H9 (cell line): ENCODE measurements around the gene TEDDM1. TPM values are rescaled to one million over a fixed set of nuclear protein-coding genes. Genes with fewer than 3 reads are reported as not detected.

Experiments
- DNase-seq: peaks from one replicate; pipeline ENCODE4 v3.0.0-alpha.2; 2017
- H2AFZ ChIP-seq: one replicate; pipeline ENCODE4 v1.6.1; 2013; ENCODE audit warnings: mild to moderate bottlenecking, low read length, control low read depth, moderate library complexity
- H2AK5ac ChIP-seq: 2 replicates; pipeline ENCODE4 v1.6.1; 2013; ENCODE audit warnings: low read length, control low read depth, mixed read lengths; ENCODE audit not compliant: insufficient read length
- H2BK120ac ChIP-seq: one replicate; pipeline ENCODE4 v1.6.1; 2013; ENCODE audit warnings: low read depth, mild to moderate bottlenecking, low read length, control low read depth, inconsistent platforms; ENCODE audit not compliant: poor library complexity, severe bottlenecking
- H2BK12ac ChIP-seq: 2 replicates; pipeline ENCODE4 v1.6.1; 2013; ENCODE audit warnings: low read length, control low read depth, mixed read lengths, low read depth; ENCODE audit not compliant: insufficient read length
- H2BK15ac ChIP-seq: 2 replicates; pipeline ENCODE4 v1.6.1; 2013; ENCODE audit warnings: low read depth, low read length, control low read depth
- H2BK20ac ChIP-seq: one replicate; pipeline ENCODE4 v1.6.1; 2013; ENCODE audit warnings: low read depth, mild to moderate bottlenecking, low read length, control low read depth, inconsistent platforms; ENCODE audit not compliant: poor library complexity, severe bottlenecking
- H2BK5ac ChIP-seq: 2 replicates; pipeline ENCODE4 v1.6.1; 2013; ENCODE audit warnings: low read length, control low read depth, mixed read lengths; ENCODE audit not compliant: insufficient read length
- H3K14ac ChIP-seq: 2 replicates; pipeline ENCODE4 v1.6.1; 2013; ENCODE audit warnings: low read length, control low read depth; ENCODE audit not compliant: insufficient read depth
- H3K18ac ChIP-seq: 2 replicates; pipeline ENCODE4 v1.6.1; 2013; ENCODE audit warnings: low read depth, mild to moderate bottlenecking, mixed read lengths, low read length, control low read depth; ENCODE audit not compliant: insufficient read length
- H3K23ac ChIP-seq: 2 replicates; pipeline ENCODE4 v1.6.1; 2013; ENCODE audit warnings: low read length, control low read depth, mixed read lengths, low read depth; ENCODE audit not compliant: insufficient read length
- H3K23me2 ChIP-seq: 2 replicates; pipeline ENCODE4 v1.6.1; 2013; ENCODE audit warnings: low read depth, mild to moderate bottlenecking, mixed read lengths, low read length, control low read depth; ENCODE audit not compliant: insufficient read length, poor library complexity, severe bottlenecking
- H3K27ac ChIP-seq: 2 replicates; pipeline ENCODE4 v1.5.1; 2013; ENCODE audit warnings: low read length, control low read depth, mixed read lengths, low read depth; ENCODE audit not compliant: insufficient read length
- H3K27me3 ChIP-seq: 2 replicates; pipeline ENCODE4 v1.6.1; 2013; ENCODE audit warnings: low read length, control low read depth, inconsistent platforms; ENCODE audit not compliant: insufficient read depth
- H3K4ac ChIP-seq: 2 replicates; pipeline ENCODE4 v1.6.1; 2013; ENCODE audit warnings: low read depth, mild to moderate bottlenecking, control low read depth, inconsistent platforms, low read length, moderate library complexity
- H3K4me1 ChIP-seq: 2 replicates; pipeline ENCODE4 v1.6.1; 2013; ENCODE audit warnings: low read length, control low read depth, inconsistent platforms; ENCODE audit not compliant: insufficient read depth
- H3K4me2 ChIP-seq: 2 replicates; pipeline ENCODE4 v1.6.1; 2013; ENCODE audit warnings: low read length, control low read depth, mixed read lengths; ENCODE audit not compliant: insufficient read length, insufficient read depth
- H3K56ac ChIP-seq: 2 replicates; pipeline ENCODE4 v1.6.1; 2013; ENCODE audit warnings: low read depth, mild to moderate bottlenecking, mixed read lengths, low read length, control low read depth; ENCODE audit not compliant: insufficient read length
- H3K79me1 ChIP-seq: 2 replicates; pipeline ENCODE4 v1.6.1; 2013; ENCODE audit warnings: low read depth, mild to moderate bottlenecking, moderate library complexity, low read length, control low read depth, inconsistent platforms; ENCODE audit not compliant: insufficient read depth, poor library complexity, severe bottlenecking
- H3K79me2 ChIP-seq: 2 replicates; pipeline ENCODE4 v1.6.1; 2013; ENCODE audit warnings: low read length, control low read depth, inconsistent platforms; ENCODE audit not compliant: insufficient read depth
- H3K9ac ChIP-seq: 2 replicates; pipeline ENCODE4 v1.6.1; 2013; ENCODE audit warnings: low read length, control low read depth, mixed read lengths; ENCODE audit not compliant: insufficient read length; ENCODE audit errors: extremely low read depth
- H3K9me3 ChIP-seq: one replicate; pipeline ENCODE4 v1.6.1; 2013; ENCODE audit warnings: low read depth, low read length, inconsistent platforms; ENCODE audit not compliant: control insufficient read depth
- H3T11ph ChIP-seq: one replicate; pipeline ENCODE4 v1.6.1; 2013; ENCODE audit warnings: mild to moderate bottlenecking, low read length, control low read depth, inconsistent platforms
- H4K20me1 ChIP-seq: one replicate; pipeline ENCODE4 v1.6.1; 2013; ENCODE audit not compliant: control insufficient read depth, insufficient read length, insufficient read depth
- H4K5ac ChIP-seq: 2 replicates; pipeline ENCODE4 v1.6.1; 2013; ENCODE audit warnings: low read depth, mild to moderate bottlenecking, mixed read lengths, low read length, control low read depth; ENCODE audit not compliant: insufficient read length
- H4K8ac ChIP-seq: replicated peaks from 2 replicates; pipeline ENCODE4 v1.6.1; 2013; ENCODE audit warnings: low read length, control low read depth, mixed read lengths, low read depth; ENCODE audit not compliant: insufficient read length
- H4K91ac ChIP-seq: 2 replicates; pipeline ENCODE4 v1.6.1; 2013; ENCODE audit warnings: low read depth, mild to moderate bottlenecking, moderate library complexity, mixed read lengths, low read length, control low read depth; ENCODE audit not compliant: insufficient read length
- H3K27ac Mint-ChIP-seq, 3 experiments: 2 replicates in 2 of 3; 3 replicates in 1 of 3; pipeline ENCODE4 v1.8.0; 2020 to 2021; ENCODE audit warnings: mixed read lengths in 3 of 3, mild to moderate bottlenecking in 1 of 3, moderate library complexity in 1 of 3
- H3K27me3 Mint-ChIP-seq: 2 replicates; pipeline ENCODE4 v1.8.0; 2021; ENCODE audit warnings: low read depth, mild to moderate bottlenecking, moderate library complexity, mixed read lengths
- H3K36me3 Mint-ChIP-seq, 3 experiments: 2 replicates in 2 of 3; 3 replicates in 1 of 3; pipeline ENCODE4 v1.8.0; 2020 to 2021; ENCODE audit warnings: low read depth in 3 of 3, mixed read lengths in 3 of 3; ENCODE audit not compliant: insufficient read depth in 1 of 3
- H3K4me1 Mint-ChIP-seq, 2 experiments: 2 replicates each; pipeline ENCODE4 v1.8.0; 2020; ENCODE audit warnings: mixed read lengths in 2 of 2
- H3K4me3 Mint-ChIP-seq, 2 experiments: 2 replicates in 1 of 2; 3 replicates in 1 of 2; pipeline ENCODE4 v1.8.0; 2020 to 2021; ENCODE audit warnings: mild to moderate bottlenecking in 2 of 2, mixed read lengths in 2 of 2, moderate library complexity in 1 of 2
- H3K9me3 Mint-ChIP-seq, 2 experiments: 2 replicates in 1 of 2; 3 replicates in 1 of 2; pipeline ENCODE4 v1.8.0; 2020; ENCODE audit warnings: mild to moderate bottlenecking in 2 of 2, mixed read lengths in 2 of 2, moderate library complexity in 1 of 2
- CTCF ChIP-seq: fragments of 200-600 bp; sonication (generic); conservative IDR thresholded peaks from 3 replicates; pipeline ENCODE4 v1.8.0; 2021; ENCODE audit warnings: antibody characterized with exemption, mild to moderate bottlenecking
- WGBS: extraction: QIAGEN DNeasy Blood & Tissue Kit; methylation state at CpG from one replicate; pipeline ENCODE4 v1.1.7; 2013; ENCODE audit warnings: missing lambda C conversion rate, low lambda C conversion rate, mixed read lengths; ENCODE audit not compliant: insufficient read length; ENCODE audit errors: extremely low coverage; 5-methylcytosine and 5-hydroxymethylcytosine counted together
- total RNA-seq: library from RNA; stranded (reverse); gene quantifications from 2 replicates; pipeline ENCODE4 v1.2.1, GENCODE V29; 2021

TEDDM1 gene
- total RNA-seq, 1 experiment from 2014 or later, result not detected

GRCh38 chr1:182391362-182392049 lies 9.0 kb downstream of the TEDDM1 start, which contains the start of gene GLUL:
GLUL (minus strand) TSS chr1:182391790; CDS start chr1:182388737, 3,053 bp downstream.
- Mint-ChIP-seq H3K27me3 (peaks cover 2% of the 10 kb centered on the region), H3K9me3 (peaks cover 9 to 11% of the 10 kb centered on the region in 2 experiments; a peak in 4 of 5 replicates), H3K4me3 (peak within 1 kb of the TSS; percentile 95 to 98), H3K36me3 (peaks cover 44 to 46% (median 44%) of the 10 kb centered on the region in 3 experiments), H3K27ac (peak within 1 kb of the TSS; percentile 97 to 99 (median 99)), H3K4me1 (peaks cover 30 to 52% of the 10 kb centered on the region in 2 experiments)
- WGBS, result no CpG with 5 or more reads among the region's 70 CpGs
- H4K8ac ChIP-seq, result no peak within 1 kb of the TSS
- H3K79me2 ChIP-seq, result peaks cover 31% of the 10 kb centered on the region; the same call in 1 of the 2 replicates
- no peak within 1 kb of the TSS for H3K4ac ChIP-seq
- H2BK15ac ChIP-seq, result no peak within 1 kb of the TSS
- H2AK5ac ChIP-seq, result no peak within 1 kb of the TSS
- H2BK5ac ChIP-seq, result peak within 1 kb of the TSS; percentile 9
- H3K4me2 ChIP-seq, result peak within 1 kb of the TSS; percentile 79
- no peaks in the 10 kb centered on the region for H3K27me3 ChIP-seq
- DNase-seq, result peak; percentile 96
- no peaks in the 10 kb centered on the region for H4K20me1 ChIP-seq
- no peak within 1 kb of the TSS for H3K56ac ChIP-seq
- H3K27ac ChIP-seq, result no peak within 1 kb of the TSS
- H2BK12ac ChIP-seq, result no peak within 1 kb of the TSS
- no peak within 1 kb of the TSS for H4K91ac ChIP-seq
- H2AFZ ChIP-seq, result no peak within 1 kb of the TSS
- H2BK120ac ChIP-seq, result peak within 1 kb of the TSS; percentile 42
- H3K14ac ChIP-seq, result peak within 1 kb of the TSS; percentile 95
- H3T11ph ChIP-seq, result no peak within 1 kb of the TSS
- peak within 1 kb of the TSS; percentile 64 for H3K18ac ChIP-seq
- TF ChIP-seq CTCF, result no peak
- H4K5ac ChIP-seq, result no peak within 1 kb of the TSS
- peaks cover 5% of the 10 kb centered on the region for H3K4me1 ChIP-seq
- no peaks in the 10 kb centered on the region for H3K9me3 ChIP-seq
- peak within 1 kb of the TSS; percentile 92 for H3K9ac ChIP-seq
- no peak within 1 kb of the TSS for H3K23ac ChIP-seq
- no peak within 1 kb of the TSS for H2BK20ac ChIP-seq
- H3K23me2 ChIP-seq, result peaks cover 12% of the 10 kb centered on the region
- peaks cover 5% of the 10 kb centered on the region for H3K79me1 ChIP-seq
